Measurements from ENCODE around the gene AATF.

Gene AATF

DNA sequence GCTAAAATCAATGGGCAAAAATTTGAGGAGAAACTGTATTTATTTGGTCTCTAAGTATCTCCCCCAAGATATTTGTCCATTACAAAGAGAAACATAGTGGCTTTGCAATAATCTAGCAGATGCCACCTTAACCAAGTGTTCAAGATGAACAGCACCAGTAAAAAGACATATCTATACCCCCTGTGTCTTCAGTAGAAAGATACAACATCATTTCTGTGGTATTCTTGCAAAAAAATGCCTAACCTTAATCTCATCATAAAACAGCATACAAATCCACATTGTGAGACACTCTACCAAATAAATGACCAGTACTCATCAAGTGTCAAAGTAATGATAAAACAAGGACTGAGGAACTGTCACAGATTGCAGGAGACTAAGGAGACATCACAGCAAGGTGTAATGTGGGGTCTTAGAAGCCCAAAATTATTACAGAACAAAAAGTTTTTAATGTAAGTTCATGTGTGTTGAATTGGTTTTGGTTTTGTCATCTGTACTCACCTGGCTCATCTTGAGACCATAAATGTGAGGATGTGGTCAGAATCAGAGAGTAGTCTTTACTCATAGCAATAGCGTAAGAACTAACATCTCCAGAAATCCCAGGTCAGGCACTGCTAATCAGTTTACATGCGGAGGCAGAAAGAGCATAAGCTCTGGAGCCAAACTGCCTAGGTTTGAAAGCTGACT is 77.2 kb downstream of the AATF start:
- POLR2A ChIA-PET (ENCODE audit: low non-redundant PET), result no interaction called here
- H3K27ac ChIP-seq, result no peak overlapping the region
- TF ChIP-seq, protein P1, sequence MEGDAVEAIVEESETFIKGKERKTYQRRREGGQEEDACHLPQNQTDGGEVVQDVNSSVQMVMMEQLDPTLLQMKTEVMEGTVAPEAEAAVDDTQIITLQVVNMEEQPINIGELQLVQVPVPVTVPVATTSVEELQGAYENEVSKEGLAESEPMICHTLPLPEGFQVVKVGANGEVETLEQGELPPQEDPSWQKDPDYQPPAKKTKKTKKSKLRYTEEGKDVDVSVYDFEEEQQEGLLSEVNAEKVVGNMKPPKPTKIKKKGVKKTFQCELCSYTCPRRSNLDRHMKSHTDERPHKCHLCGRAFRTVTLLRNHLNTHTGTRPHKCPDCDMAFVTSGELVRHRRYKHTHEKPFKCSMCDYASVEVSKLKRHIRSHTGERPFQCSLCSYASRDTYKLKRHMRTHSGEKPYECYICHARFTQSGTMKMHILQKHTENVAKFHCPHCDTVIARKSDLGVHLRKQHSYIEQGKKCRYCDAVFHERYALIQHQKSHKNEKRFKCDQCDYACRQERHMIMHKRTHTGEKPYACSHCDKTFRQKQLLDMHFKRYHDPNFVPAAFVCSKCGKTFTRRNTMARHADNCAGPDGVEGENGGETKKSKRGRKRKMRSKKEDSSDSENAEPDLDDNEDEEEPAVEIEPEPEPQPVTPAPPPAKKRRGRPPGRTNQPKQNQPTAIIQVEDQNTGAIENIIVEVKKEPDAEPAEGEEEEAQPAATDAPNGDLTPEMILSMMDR (conservative IDR thresholded peaks at IDR 0.05; ENCODE audit: low read depth), result no peak
- CTCF ChIA-PET, result interaction anchor here (0.5 to 0.7 kb wide), 3 partner anchors 22 to 544 kb away, joined by 3 to 5 read pairs (median 5); no protein-coding TSS in a partner anchor
- DNase-seq (ENCODE audit: low spot score), result no peak

DNA sequence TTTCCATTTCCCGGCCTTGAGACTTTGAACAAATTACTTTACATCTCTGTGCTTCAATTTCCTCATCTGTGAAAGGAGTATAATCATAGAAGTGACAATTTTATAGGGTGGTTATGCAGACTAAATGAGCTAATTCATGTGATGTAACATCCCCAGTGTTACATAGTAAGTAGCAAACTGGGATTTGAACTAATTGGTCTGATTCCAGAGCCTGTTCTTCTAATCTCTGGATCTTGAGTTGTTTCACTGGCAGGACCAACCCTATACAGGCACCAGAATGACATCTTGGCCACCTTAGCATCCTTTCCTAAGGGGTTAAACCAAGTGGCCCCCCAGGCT is 77.7 kb downstream of the AATF start:
- H3K27ac ChIP-seq, result no peak overlapping the region
- ChIA-PET POLR2A (ENCODE audit: low non-redundant PET) (no interaction called here), CTCF (interaction anchor here (0.5 to 0.7 kb wide), 3 partner anchors 22 to 544 kb away, joined by 3 to 5 read pairs (median 5); no protein-coding TSS in a partner anchor)
- TF ChIP-seq, protein P1 (conservative IDR thresholded peaks at IDR 0.05; ENCODE audit: low read depth), result no peak
- DNase-seq (ENCODE audit: low spot score), result no peak

DNA sequence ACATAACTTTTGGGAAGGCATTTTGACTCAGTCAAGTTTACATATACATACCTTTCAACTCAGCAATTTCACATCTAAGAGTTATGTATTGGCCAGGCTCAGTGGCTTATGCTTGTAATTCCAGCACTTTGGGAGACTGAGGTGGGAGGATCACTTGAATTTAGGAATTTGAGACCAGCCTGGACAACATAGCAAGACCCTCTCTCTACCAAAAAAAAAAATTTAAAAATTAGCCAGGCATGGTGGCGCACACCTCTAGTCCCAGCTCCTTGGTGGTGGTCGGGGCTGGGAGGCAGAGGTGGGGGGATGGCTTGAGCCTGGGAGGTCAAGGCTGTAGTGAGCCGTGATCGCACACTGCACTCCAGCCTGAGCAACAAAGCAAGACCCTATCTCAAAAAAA is 79.3 kb downstream of the AATF start:
- H3K27ac ChIP-seq, result no peak overlapping the region
- POLR2A ChIA-PET (ENCODE audit: low non-redundant PET), result no interaction called here
- TF ChIP-seq, protein P1 (conservative IDR thresholded peaks at IDR 0.05; ENCODE audit: low read depth), result no peak
- no peak for DNase-seq (ENCODE audit: low spot score)
- CTCF ChIA-PET, result no interaction called here

DNA sequence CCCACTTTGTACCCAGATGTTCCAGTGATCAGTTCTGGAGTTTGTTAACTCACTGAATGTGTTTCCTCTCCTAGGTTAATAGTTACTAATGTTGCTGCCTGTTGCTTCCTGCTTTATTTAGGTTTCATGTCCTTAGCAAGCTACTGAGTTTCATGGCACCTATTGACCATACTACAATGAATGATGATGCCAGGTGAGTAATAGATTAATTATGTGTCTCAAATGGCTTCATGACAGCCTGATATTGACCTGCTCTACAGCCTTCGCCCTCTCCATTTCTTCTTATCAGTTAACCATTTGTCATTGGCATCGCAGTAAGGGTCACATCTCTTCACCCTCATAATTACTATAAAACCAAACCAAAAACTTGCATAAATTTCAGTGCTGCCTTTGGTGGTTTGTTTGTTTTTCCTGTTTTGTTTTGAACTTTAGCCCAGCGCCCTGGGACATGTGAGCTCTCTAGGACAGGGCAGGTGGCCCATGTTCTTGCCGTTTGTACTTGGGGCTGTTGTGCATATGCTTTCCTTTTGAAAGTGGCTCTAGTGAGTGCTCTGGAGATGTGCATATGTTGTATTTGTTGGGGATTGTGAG is 82.8 kb downstream of the AATF start:
- CTCF ChIA-PET, result no interaction called here
- POLR2A ChIA-PET (ENCODE audit: low non-redundant PET), result no interaction called here
- TF ChIP-seq, protein P1 (conservative IDR thresholded peaks at IDR 0.05; ENCODE audit: low read depth), result no peak
- no peak for DNase-seq (ENCODE audit: low spot score)
- no peak overlapping the region for H3K27ac ChIP-seq

DNA sequence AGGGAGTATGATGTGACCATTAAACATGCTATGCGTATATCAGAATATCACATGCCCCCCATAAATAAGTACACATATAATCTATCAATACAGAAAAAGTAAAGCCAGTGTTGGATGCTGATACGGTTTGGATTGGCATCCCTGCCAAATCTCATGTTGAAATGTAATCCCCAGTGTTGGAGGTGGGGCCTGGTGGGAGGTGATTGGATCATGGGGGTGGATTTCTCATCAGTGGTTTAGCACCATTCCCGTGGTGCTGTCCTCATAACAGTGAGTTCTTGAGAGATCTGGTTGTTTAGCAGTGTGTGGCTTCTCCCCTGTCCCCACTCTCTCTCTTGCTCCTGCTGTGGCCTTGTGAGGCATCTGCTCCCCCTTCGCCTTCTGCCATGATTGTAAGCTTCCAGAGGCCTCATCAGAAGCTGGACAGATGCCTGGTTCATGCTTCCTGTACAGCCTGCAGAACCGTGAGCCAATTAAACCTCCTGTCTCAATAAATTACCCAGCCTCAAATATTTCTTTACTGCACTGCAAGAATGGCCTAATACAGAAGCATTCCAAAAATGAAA is 88.9 kb downstream of the AATF start:
- H3K27ac ChIP-seq, result no peak overlapping the region
- CTCF ChIA-PET, result interaction anchor here (1.4 to 1.6 kb wide), 2 partner anchors 10 to 412 kb away, joined by 3 to 11 read pairs; no protein-coding TSS in a partner anchor
- POLR2A ChIA-PET (ENCODE audit: low non-redundant PET), result no interaction called here
- TF ChIP-seq, protein P1 (conservative IDR thresholded peaks at IDR 0.05; ENCODE audit: low read depth), result no peak
- no peak for DNase-seq (ENCODE audit: low spot score)

DNA sequence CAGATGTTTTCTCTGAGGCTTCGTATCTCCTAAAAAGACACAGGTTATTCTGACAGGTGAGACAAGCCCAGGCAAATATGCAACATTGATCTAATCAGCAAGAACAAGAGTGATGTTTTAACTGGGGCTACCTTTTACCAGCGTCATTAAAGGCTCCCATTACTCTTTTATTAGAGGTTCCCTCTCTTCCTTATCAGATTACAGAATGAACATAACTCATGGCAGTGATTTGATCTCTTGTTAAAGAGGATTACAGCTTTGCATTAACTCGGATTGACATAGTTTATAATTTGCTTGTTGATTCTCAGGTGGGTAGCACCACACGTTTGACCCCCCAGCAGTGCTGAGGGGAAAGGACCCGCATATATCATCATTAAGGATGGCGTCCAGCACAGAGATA is 90.5 kb downstream of the AATF start:
- no peak for DNase-seq (ENCODE audit: low spot score)
- CTCF ChIA-PET, result interaction anchor here (1.4 to 1.6 kb wide), 2 partner anchors 8 to 413 kb away, joined by 3 to 11 read pairs; no protein-coding TSS in a partner anchor
- POLR2A ChIA-PET (ENCODE audit: low non-redundant PET), result no interaction called here
- no peak overlapping the region for H3K27ac ChIP-seq
- TF ChIP-seq, protein P1 (conservative IDR thresholded peaks at IDR 0.05; ENCODE audit: low read depth), result no peak
